SK-N-SH (cell line): Measurements from ENCODE around the gene TANGO6. TPM values are rescaled to one million over a fixed set of nuclear protein-coding genes. Genes with fewer than 3 reads are reported as not detected.

Experiments used
- CTCF ChIA-PET: fragments of 300-600, 350-600 bp; formaldehyde crosslinking; extraction: SDS; loops from one replicate; lab custom pipeline; 2021; lab: Yijun Ruan, JAX
- POLR2A ChIA-PET: fragments of 350-600 bp; sonication (Branson Sonifier 250); formaldehyde crosslinking; extraction: SDS; loops from one replicate; lab custom pipeline; 2020; ENCODE audit warnings: antibody characterized with exemption, inconsistent platforms; lab: Yijun Ruan, JAX
- DNase-seq: peaks from one replicate; pipeline ENCODE4 v3.0.0; 2012
- H2AFZ ChIP-seq: fragments of 200-600 bp; sonication (generic); 2 replicates; pipeline ENCODE4 v1.8.1; 2016; ENCODE audit warnings: antibody characterized with exemption, mild to moderate bottlenecking, low read depth
- H3F3A ChIP-seq: fragments of 200-600 bp; sonication (generic); replicated peaks from 2 replicates; pipeline ENCODE3; 2016; ENCODE audit warnings: antibody characterized with exemption, mild to moderate bottlenecking; ENCODE audit not compliant: insufficient read depth
- H3K27ac ChIP-seq, 2 experiments: fragments of 200-500 bp in 1 of 2; fragments of 200-600 bp in 1 of 2; sonication (Bioruptor generic) in 1 of 2; sonication (generic), shearing (Covaris generic) in 1 of 2; 2 replicates each; pipeline versions ENCODE4 v1.5.1 to v1.6.1; 2014 to 2016; ENCODE audit warnings: low read depth in 2 of 2, inconsistent platforms in 1 of 2, low read length in 1 of 2, mild to moderate bottlenecking in 1 of 2, mixed read lengths in 1 of 2
- H3K27me3 ChIP-seq: fragments of 200-600 bp; sonication (generic), shearing (Covaris generic); 2 replicates; pipeline ENCODE4 v1.6.1; 2016; ENCODE audit warnings: mixed run types; ENCODE audit not compliant: insufficient read depth
- H3K36me3 ChIP-seq, 2 experiments: fragments of 200-500 bp in 1 of 2; fragments of 200-600 bp in 1 of 2; sonication (Bioruptor generic) in 1 of 2; sonication (generic) in 1 of 2; replicated peaks in 1 of 2; 2 replicates each; pipeline versions ENCODE3 to v1.5.1; 2014 to 2016; ENCODE audit warnings: low read length in 1 of 2, mild to moderate bottlenecking in 1 of 2; ENCODE audit not compliant: insufficient read depth in 2 of 2, control insufficient read depth in 1 of 2
- H3K4me1 ChIP-seq, 2 experiments: fragments of 200-500 bp in 1 of 2; fragments of 200-600 bp in 1 of 2; sonication (Bioruptor generic) in 1 of 2; sonication (generic), shearing (Covaris generic) in 1 of 2; 2 replicates each; pipeline versions ENCODE4 v1.5.1 to v1.6.1; 2014 to 2016; ENCODE audit warnings: low read depth in 1 of 2, low read length in 1 of 2, mixed run types in 1 of 2; ENCODE audit not compliant: insufficient read depth in 2 of 2, control insufficient read depth in 1 of 2
- H3K4me2 ChIP-seq: fragments of 200-600 bp; sonication (generic), shearing (Covaris generic); 2 replicates; pipeline ENCODE4 v1.6.1; 2017; ENCODE audit warnings: mixed run types
- H3K4me3 ChIP-seq, 2 experiments: fragments of 200-500 bp in 1 of 2; fragments of 200-600 bp in 1 of 2; sonication (Bioruptor generic) in 1 of 2; sonication (generic), shearing (Covaris generic) in 1 of 2; 2 replicates each; pipeline versions ENCODE4 v1.5.1 to v1.8.1; 2014 to 2016; ENCODE audit warnings: low read depth in 2 of 2, inconsistent platforms in 1 of 2, low read length in 1 of 2, mild to moderate bottlenecking in 1 of 2, mixed read lengths in 1 of 2, moderate library complexity in 1 of 2
- H3K79me2 ChIP-seq: fragments of 200-600 bp; sonication (generic); 2 replicates; pipeline ENCODE4 v1.8.1; 2017; ENCODE audit warnings: mild to moderate bottlenecking; ENCODE audit not compliant: insufficient read depth
- H3K9ac ChIP-seq: fragments of 200-600 bp; sonication (generic); 2 replicates; pipeline ENCODE4 v1.6.1; 2017; ENCODE audit warnings: mixed run types
- H3K9me2 ChIP-seq: fragments of 200-600 bp; sonication (generic); 2 replicates; pipeline ENCODE4 v1.6.1; 2017; ENCODE audit warnings: mixed run types
- H3K9me3 ChIP-seq: fragments of 200-600 bp; sonication (generic); 2 replicates; pipeline ENCODE4 v1.6.1; 2017; ENCODE audit warnings: mixed run types, mild to moderate bottlenecking, moderate library complexity
- H4K20me1 ChIP-seq: fragments of 200-600 bp; sonication (generic); 2 replicates; pipeline ENCODE4 v1.6.1; 2017; ENCODE audit warnings: mild to moderate bottlenecking, mixed run types; ENCODE audit not compliant: insufficient read depth
- CHD2 ChIP-seq: fragments of 150-350 bp; IDR thresholded peaks from 2 replicates; pipeline ENCODE4 v1.6.1; 2018; ENCODE audit warnings: low read length; ENCODE audit not compliant: partially characterized antibody
- ELF1 ChIP-seq: IDR thresholded peaks from 2 replicates; pipeline ENCODE4 v1.4.0; 2012
- EZH2phosphoT487 ChIP-seq: fragments of 200-600 bp; sonication (generic); IDR thresholded peaks from 2 replicates; pipeline ENCODE4 v1.6.1; 2017; ENCODE audit warnings: low read depth, mixed run types, mild to moderate bottlenecking, antibody characterized with exemption, moderate library complexity, borderline replicate concordance
- FOXM1 ChIP-seq: IDR thresholded peaks from 2 replicates; pipeline ENCODE4 v1.4.0; 2012; ENCODE audit warnings: low read depth, mild to moderate bottlenecking
- GABPA ChIP-seq: IDR thresholded peaks from 2 replicates; pipeline ENCODE4 v1.4.0; 2012; ENCODE audit warnings: low read depth, mild to moderate bottlenecking
- MAX ChIP-seq: IDR thresholded peaks from 2 replicates; pipeline ENCODE4 v1.4.0; 2012; ENCODE audit warnings: low read depth
- NFIC ChIP-seq: IDR thresholded peaks from 2 replicates; pipeline ENCODE4 v1.4.0; 2012; ENCODE audit warnings: borderline replicate concordance
- POLR2AphosphoS5 ChIP-seq: IDR thresholded peaks from 2 replicates; pipeline ENCODE4 v1.6.1; 2012; ENCODE audit warnings: low read depth, low read length
- RCOR1 ChIP-seq: fragments of 150-350 bp; IDR thresholded peaks from 2 replicates; pipeline ENCODE4 v1.6.1; 2017; ENCODE audit warnings: antibody characterized with exemption, low read length
- REST ChIP-seq: IDR thresholded peaks from 2 replicates; pipeline ENCODE4 v1.6.1; 2012; ENCODE audit warnings: mild to moderate bottlenecking, low read depth, low read length, moderate library complexity
- RFX5 ChIP-seq: IDR thresholded peaks from 2 replicates; pipeline ENCODE4 v1.6.1; 2012; ENCODE audit warnings: mild to moderate bottlenecking, improper control_type of control experiment, low read length
- RXRA ChIP-seq: IDR thresholded peaks from 2 replicates; pipeline ENCODE4 v1.4.0; 2012; ENCODE audit warnings: low read depth, mild to moderate bottlenecking, borderline replicate concordance
- TAF1 ChIP-seq: IDR thresholded peaks from 2 replicates; pipeline ENCODE4 v1.6.1; 2012; ENCODE audit warnings: low read depth, mild to moderate bottlenecking, low read length, moderate library complexity, borderline replicate concordance
- TCF12 ChIP-seq: IDR thresholded peaks from 2 replicates; pipeline ENCODE4 v1.4.0; 2012
- TEAD4 ChIP-seq: IDR thresholded peaks from 2 replicates; pipeline ENCODE4 v1.4.0; 2012; ENCODE audit warnings: mild to moderate bottlenecking, borderline replicate concordance; ENCODE audit not compliant: insufficient read depth
- USF2 ChIP-seq: fragments of 150-350 bp; IDR thresholded peaks from 2 replicates; pipeline ENCODE4 v1.6.1; 2017; ENCODE audit warnings: antibody characterized with exemption, low read length, low read depth, borderline replicate concordance
- YY1 ChIP-seq: IDR thresholded peaks from 2 replicates; pipeline ENCODE4 v1.4.0; 2012; ENCODE audit warnings: low read depth, mild to moderate bottlenecking
- WGBS: methylation state at CpG from one replicate; pipeline ENCODE4 v1.1.6; 2017; ENCODE audit warnings: low lambda C conversion rate; 5-methylcytosine and 5-hydroxymethylcytosine counted together
- polyA plus RNA-seq, 3 experiments: library from polyadenylated mRNA; depleted of rRNA; stranded (reverse); fragments of >200 nt; gene quantifications; 2 replicates each; pipeline ENCODE4 v1.2.3, GENCODE V29; 2012

Gene TANGO6
- polyA plus RNA-seq, 1 of the 3 experiments (the other 2 are of a cell fraction) = 5.5 TPM

- TF ChIP-seq ELF1 = no peak
- TF ChIP-seq, all 33 proteins: peak for 0
Observed at GRCh38 chr16:68997564-68997963, 154.2 kb downstream of the TANGO6 start (continued).

DNA sequence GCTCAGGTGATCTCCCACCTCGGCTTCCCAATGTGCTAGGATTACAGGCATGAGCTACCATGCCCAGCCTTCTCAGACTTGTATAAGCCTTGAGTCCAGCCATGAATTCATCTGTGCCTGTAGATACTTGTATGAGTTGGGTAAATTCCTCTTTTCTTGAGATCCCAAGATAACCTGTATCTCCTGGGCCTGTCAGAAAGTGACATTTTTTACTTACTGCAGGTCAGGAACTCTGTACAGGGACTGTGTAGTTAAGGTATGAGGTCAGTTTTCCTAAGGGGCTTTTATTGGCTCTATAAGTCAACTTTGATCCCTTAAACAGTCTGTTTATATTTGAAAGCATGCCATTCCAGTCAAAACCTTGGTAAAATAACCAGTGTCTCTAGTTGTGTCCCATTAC lies 155.8 kb downstream of the TANGO6 start:
- Histone ChIP-seq H3K27me3 (no peaks in the 10 kb centered on the region), H3K4me3 (no peak overlapping the region), H3K9me3 (peaks cover 5% of the 10 kb centered on the region), H3K9ac (no peak overlapping the region), H3K79me2 (no peaks in the 10 kb centered on the region), H2AFZ (no peak overlapping the region), H3K4me1 (peaks cover 2 to 22% of the 10 kb centered on the region in 2 experiments; a peak in 3 of 4 replicates), H3K9me2 (no peaks in the 10 kb centered on the region), H3K27ac (no peak overlapping the region), H3F3A (peaks cover 13% of the 10 kb centered on the region), H3K36me3 (peaks cover 0 to 15% of the 10 kb centered on the region in 2 experiments), H3K4me2 (no peak overlapping the region), H4K20me1 (no peaks in the 10 kb centered on the region)
- CTCF ChIA-PET = interaction anchor here (1.4 to 1.5 kb wide), 2 partner anchors 13 to 409 kb away, joined by 3 to 4 read pairs; no protein-coding TSS in a partner anchor
- DNase-seq = no peak
- POLR2A ChIA-PET = no interaction called here
- no peak for TF ChIP-seq ELF1
- no peak for TF ChIP-seq GABPA
- TF ChIP-seq RCOR1 = no peak
- no peak for TF ChIP-seq TAF1
- no peak for TF ChIP-seq CHD2
- TF ChIP-seq POLR2AphosphoS5 = no peak
- TF ChIP-seq RXRA = no peak
- TF ChIP-seq EZH2phosphoT487 = no peak
- TF ChIP-seq REST = no peak
- no peak for TF ChIP-seq RFX5
- TF ChIP-seq NFIC = no peak
- no peak for TF ChIP-seq TEAD4
- 94% methylated on average over 1 of the region's 1 CpG for WGBS

- H3K4me3 ChIP-seq = no peak overlapping the region
- ChIA-PET POLR2A (no interaction called here), CTCF (interaction anchor here (1.1 kb wide), 1 partner anchor 13 kb away, joined by 3 read pairs; no protein-coding TSS in a partner anchor)
- H3K79me2 ChIP-seq = no peaks in the 10 kb centered on the region
- no peak overlapping the region for H2AFZ ChIP-seq
- no peak for DNase-seq
- no peaks in the 10 kb centered on the region for H3K27me3 ChIP-seq
- H3K36me3 ChIP-seq = peaks cover 0 to 15% of the 10 kb centered on the region in 2 experiments
- H3K4me1 ChIP-seq = no peaks in the 10 kb centered on the region
- WGBS = 32% methylated on average over 1 of the region's 1 CpG
- no peaks in the 10 kb centered on the region for H3F3A ChIP-seq
- H3K4me2 ChIP-seq = no peak overlapping the region
- no peak overlapping the region for H3K27ac ChIP-seq
- peaks cover 6% of the 10 kb centered on the region for H3K9me3 ChIP-seq
- H3K9ac ChIP-seq = no peak overlapping the region
- H4K20me1 ChIP-seq = no peaks in the 10 kb centered on the region
- H3K9me2 ChIP-seq = no peaks in the 10 kb centered on the region
- no peak for TF ChIP-seq ELF1
- TF ChIP-seq FOXM1 = no peak
- TF ChIP-seq MAX = no peak
- no peak for TF ChIP-seq RXRA
- no peak for TF ChIP-seq USF2
- no peak for TF ChIP-seq TCF12
- TF ChIP-seq YY1 = no peak
- no peak for TF ChIP-seq TEAD4
- TF ChIP-seq REST = no peak
- TF ChIP-seq EZH2phosphoT487 = no peak
Observed at GRCh38 chr16:69003500-69003899, 160.2 kb downstream of the TANGO6 start.
